ENCODE measurements around the gene SENP7.

DNA sequence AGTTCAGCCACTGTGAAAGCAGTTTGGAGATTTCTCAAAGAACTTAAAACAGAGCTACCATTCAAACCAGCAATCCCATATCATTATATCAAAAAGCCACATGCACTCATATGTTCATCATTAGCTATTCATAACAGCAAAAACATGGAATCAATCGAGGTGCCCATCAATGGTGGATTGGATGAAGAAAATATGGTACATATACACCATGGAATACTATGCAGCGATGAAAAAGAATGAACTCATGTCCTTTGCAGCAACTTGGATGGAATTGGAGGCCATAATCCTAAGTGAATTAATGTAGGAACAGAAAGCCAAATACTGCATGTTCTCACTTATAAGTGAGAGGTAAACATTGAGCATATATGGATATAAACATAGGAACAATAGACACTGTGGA, 224.7 kb downstream of the SENP7 start:
- TF ChIP-seq, protein P1, sequence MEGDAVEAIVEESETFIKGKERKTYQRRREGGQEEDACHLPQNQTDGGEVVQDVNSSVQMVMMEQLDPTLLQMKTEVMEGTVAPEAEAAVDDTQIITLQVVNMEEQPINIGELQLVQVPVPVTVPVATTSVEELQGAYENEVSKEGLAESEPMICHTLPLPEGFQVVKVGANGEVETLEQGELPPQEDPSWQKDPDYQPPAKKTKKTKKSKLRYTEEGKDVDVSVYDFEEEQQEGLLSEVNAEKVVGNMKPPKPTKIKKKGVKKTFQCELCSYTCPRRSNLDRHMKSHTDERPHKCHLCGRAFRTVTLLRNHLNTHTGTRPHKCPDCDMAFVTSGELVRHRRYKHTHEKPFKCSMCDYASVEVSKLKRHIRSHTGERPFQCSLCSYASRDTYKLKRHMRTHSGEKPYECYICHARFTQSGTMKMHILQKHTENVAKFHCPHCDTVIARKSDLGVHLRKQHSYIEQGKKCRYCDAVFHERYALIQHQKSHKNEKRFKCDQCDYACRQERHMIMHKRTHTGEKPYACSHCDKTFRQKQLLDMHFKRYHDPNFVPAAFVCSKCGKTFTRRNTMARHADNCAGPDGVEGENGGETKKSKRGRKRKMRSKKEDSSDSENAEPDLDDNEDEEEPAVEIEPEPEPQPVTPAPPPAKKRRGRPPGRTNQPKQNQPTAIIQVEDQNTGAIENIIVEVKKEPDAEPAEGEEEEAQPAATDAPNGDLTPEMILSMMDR (conservative IDR thresholded peaks at IDR 0.05; ENCODE audit: low read depth in 2 of 2) = no peak
- no peak for TF ChIP-seq POLR2AphosphoS5 (IDR thresholded peaks at IDR 0.05; ENCODE audit: low read depth)
